HG02571 (cell line): ENCODE measurements around the gene XPNPEP1.

Experiments used
- ATAC-seq: cut with Tn5 transposase; IDR thresholded peaks from one replicate; pipeline ENCODE4 v1.9.1; 2021; ENCODE audit warnings: mild to moderate bottlenecking, moderate library complexity; ENCODE audit not compliant: unreplicated experiment

The XPNPEP1 gene

DNA sequence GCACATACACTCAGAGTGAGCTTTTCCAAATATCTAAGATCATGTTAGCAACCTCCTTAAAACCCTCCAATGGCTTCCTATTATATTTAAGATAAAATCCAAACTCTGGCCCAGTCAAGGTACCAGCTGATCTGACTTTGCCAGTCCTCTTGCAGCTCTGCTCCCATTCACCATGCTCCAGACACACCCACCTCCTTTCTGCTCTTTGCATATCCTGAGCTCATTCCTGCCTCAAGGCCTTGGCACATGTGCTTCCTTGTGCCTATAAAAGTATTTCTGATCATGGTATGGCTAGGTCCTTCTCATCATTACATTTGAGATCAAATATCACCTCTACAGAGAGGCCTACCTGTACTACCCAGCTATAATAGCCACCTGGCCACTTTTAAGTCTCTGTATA lies 27.5 kb downstream of the XPNPEP1 start:
- ATAC-seq: no peak

DNA sequence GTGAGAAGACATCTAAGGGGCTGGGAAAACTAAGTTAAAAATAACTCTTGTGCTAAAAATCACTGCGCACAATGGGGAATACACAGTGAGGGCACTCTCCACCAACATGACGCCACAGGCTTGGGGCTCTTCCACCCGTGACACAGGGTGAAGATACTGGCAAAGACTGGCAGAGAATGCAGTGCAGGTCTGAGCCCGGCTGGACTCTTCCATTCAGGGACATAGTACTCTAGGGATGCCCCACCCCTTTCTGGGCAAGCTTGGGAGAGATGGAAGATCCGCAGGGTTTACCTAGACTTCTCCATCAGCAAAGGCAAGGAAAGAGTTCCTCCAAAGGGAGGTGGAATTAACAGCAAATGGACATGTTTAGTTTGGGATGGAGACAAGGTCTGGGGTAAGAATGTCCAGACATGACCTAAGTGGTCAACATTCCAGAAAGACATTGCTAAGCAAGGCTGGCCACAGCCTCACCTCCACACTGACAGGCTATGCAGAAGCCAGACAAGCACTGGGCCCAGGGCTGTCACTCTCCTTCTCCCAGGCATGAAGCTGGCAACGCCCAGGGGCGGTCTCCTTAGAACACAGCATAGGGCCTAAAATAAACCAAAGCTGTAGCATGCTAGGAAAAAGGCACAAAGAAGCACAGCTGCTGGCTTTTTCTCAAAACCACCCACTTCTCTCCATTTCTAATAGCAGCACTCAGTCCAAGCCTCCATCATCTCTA lies 28.1 kb downstream of the XPNPEP1 start:
- ATAC-seq: no peak

DNA sequence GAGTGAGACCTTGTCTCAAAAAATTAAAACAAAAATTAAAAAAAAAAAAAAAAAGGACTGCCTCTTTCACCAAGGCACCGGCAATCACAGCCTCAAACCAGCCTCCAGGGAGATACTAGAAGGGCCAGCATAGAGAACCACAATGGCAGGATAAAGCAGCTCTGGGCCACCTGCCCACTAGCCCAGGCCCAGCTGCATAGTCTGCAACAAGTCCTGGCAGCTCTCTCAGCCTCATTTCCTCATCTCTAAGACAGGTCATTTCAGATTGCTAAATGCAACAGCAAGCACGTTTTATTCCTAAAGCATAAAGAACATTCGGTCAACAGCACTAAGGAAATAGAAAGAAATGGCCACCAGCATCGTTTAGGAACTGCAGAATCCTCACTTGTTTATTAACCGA lies 28.8 kb downstream of the XPNPEP1 start:
- no peak for ATAC-seq

DNA sequence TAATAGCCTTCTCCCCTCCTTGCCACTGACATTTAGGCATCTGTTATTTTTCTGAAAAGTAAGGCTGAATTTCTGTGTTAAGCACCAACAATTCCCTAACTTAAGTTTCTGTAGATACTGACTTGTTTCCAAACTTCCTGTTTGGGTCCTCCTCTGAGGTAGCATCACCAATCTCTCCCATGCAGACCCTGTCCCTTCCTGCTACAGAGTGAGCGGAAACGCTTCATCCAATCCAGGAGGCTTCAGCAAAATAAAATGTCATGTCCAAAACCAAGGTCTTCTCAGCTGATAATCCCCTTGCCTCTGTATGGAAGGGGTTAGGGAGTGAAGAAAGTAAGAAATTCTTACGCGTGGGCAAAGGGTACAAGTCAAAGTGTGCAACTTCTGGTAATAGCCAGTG lies 29.9 kb downstream of the XPNPEP1 start:
- ATAC-seq: no peak

DNA sequence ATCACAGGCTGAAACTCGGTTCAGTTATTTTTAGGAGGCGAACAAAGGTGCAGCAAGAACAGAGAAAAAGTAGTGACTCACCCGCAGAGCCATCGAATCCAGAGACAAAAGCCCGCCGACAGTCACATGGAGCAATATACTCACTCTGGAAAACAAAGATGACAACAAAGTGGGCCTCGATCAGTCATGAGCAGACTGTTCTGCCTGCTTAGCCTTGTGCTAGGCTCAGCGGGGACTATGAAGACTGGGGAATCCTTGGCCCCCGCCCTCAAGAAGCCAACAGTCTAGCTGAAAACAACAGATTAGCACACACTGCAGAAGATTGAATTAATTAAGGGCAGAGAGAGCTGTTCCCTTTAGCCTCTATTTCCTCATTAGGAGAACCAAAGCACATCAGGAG lies 30.4 kb downstream of the XPNPEP1 start:
- ATAC-seq: no peak

DNA sequence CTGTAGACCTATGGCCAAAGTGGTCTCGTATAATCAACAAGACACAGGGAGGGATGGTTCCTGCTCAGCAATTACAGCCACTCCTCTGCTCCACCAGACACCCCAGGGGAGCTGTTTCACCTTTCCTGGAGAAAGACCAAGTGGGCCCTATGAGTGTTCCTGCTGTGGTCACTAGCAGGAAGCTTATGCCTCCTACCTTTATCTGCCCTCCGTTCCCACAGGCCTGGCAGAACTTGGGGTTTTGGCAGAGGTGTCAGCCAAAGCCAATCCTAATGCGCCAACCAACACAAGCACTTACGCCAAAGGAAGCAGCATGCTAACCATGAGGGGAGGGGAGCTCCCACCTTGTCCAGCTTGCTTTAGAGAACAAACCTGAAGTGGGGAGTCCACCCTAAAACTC lies 31.2 kb downstream of the XPNPEP1 start:
- ATAC-seq: no peak

DNA sequence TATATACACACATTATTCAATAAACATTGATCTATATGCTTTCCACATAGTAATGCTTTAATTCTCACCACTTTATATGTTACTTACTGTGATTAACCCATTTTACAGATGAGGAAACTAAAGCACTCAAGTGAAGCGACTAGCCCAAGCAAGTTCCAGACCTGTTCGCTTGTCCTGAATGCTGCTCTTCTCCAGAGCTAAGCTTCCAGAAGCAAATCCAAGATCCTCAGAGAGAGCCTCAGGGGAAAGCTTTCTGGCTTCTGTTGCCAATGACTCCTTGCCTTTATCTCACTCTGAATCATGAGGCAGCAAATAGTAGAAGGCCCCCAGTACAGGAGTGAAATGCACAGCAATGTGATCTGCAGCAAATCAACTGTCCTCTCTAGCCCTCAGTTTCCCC lies 32.2 kb downstream of the XPNPEP1 start:
- ATAC-seq: no peak

DNA sequence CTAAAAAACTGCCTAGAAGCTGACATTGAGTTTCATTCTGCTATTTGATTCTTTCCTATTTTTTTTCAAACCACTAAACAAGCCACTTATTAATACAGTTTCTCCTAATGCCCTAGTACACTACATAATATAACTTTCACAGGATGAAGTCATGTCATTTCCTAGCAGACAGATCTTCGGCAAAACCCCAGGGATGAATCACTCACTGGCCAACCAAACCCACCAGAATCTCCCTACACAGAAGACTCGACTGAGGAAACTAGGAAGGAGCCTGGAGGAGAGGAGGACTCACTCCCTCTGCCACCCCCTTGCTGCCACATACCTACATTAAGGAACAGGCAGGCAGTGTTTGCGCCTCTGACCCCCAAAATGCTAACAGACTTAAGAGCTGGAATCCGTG lies 33.4 kb downstream of the XPNPEP1 start:
- no peak for ATAC-seq

DNA sequence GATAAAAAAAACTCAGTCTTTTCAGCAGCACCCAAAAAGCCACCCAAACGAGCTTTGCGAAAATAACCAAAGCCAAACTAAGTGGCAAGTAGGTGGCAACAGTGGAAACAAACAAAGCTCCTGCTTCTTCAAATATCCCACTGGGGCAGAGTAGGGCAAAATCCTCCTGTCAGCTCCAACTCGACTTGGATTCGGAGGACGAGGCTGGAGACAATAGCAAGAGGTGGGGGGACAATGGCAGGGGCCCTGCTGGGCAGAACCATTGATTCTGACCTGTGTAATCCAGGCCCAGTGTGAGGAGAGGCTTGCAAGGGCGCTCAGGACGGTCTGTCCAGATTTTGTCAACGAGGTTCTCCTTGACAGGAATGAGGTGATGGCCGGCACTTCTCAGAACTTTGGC lies 35.5 kb downstream of the XPNPEP1 start:
- no peak for ATAC-seq

DNA sequence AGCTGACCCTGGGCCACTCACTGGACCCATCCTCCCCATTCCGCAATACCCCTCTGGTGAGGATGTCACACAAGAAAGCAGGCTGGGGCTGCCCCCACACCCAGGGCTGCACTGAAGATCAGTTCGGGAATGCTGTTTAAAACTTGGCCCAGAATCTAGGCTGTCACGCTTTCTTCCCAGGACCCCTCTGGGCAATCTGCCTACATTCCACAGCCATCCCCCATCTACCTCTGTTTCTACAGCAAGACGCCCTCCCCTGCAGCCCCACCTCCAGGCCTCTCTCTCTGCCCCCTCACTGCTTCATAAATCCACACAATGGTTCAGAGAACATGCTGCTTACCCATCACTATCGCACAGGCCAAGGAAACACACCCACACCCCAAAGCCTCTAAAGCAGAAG lies 36.1 kb downstream of the XPNPEP1 start:
- no peak for ATAC-seq

DNA sequence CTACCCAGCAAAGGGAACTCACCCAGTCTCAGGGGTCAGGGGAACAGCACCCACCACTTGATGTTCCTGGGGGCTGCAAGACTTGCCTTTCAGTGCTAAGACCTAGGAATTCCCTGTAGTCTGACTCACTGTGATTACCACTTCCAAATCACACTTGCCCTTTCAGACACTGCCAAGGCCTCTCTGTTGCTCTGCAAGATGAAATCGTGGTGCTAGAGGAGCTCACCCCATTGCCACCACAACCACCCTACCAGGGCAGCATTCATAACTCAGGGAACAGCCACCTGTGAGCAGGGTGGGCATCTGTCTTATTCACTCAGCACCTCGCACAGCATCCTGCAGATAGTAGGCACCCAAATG lies 36.5 kb downstream of the XPNPEP1 start:
- no peak for ATAC-seq

DNA sequence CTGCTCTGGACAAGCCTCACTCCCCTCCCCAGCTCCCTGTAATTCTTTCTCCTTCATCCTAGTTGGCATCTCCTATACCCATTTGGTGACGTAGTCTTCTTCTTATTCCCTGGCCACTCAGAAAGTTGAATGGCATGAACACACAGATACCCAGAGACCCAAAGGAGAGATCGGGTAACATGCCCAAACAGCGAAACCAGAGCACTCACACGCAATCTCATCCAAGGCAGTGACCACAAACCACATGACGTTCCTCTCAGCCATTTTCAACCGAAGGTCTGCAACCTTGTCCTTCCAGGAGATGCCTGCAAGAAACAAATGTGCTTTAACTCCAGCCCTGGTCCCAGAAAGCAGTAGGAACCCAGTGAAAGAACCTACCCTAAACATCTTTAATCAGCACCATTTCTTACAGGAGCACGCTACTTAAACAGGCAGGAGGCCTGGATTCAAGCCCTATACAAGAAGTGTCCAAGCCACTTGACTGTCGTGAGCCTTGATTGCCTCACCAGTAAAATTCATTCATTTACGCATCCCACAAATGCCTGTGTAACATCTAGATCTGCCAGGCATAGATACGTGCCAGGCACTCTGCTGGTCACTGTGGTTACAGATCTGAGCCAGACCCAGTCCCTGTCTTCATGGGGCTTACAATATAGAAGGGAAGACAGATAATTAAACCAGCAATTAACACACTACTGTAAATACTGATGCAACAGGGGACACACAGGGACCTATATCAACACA lies 37.1 kb downstream of the XPNPEP1 start:
- no peak for ATAC-seq

DNA sequence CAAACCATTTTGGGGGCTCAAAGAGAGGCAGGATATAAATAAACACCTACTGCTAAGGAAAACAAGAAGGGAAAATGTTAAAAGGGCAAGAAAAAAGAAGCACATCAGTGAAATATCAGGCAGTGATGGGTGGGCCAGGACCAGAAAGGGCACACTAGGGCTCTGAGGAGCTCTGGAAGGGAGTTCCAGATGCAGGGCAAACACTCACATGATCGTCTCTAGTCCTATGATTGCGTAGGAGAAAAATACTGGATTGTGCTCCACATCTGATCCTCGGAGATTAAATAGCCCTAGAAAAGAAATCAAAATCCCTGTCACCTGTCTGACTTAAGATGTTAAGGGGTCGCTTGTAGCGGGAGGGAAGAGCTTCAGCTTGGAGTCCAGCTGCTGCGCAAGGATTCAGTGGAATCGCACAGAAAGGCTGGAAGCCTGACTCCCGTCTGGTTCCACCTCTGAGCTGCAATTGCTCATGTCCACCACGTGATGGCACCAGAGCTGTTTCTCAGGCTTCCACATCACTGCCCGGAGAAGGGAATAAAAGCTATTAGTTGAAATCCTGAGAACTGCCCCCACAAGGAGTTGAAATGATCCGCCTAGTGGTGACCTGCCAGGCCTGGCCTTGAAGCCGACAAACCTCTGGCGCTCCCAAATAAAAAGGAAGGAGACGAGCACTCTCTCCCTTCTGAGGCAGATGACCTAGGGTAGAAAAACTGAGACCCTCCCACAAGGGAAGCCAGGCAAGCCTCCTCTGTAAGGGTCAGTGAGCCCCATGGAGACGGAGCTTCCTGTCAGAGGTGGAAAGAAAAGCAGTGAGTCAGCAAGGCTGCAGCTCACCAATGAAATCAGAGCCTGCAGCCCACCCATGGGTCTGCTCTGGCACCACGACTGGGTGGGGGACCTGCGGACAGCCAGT lies 39.2 kb downstream of the XPNPEP1 start:
- peak; percentile 65 for ATAC-seq

DNA sequence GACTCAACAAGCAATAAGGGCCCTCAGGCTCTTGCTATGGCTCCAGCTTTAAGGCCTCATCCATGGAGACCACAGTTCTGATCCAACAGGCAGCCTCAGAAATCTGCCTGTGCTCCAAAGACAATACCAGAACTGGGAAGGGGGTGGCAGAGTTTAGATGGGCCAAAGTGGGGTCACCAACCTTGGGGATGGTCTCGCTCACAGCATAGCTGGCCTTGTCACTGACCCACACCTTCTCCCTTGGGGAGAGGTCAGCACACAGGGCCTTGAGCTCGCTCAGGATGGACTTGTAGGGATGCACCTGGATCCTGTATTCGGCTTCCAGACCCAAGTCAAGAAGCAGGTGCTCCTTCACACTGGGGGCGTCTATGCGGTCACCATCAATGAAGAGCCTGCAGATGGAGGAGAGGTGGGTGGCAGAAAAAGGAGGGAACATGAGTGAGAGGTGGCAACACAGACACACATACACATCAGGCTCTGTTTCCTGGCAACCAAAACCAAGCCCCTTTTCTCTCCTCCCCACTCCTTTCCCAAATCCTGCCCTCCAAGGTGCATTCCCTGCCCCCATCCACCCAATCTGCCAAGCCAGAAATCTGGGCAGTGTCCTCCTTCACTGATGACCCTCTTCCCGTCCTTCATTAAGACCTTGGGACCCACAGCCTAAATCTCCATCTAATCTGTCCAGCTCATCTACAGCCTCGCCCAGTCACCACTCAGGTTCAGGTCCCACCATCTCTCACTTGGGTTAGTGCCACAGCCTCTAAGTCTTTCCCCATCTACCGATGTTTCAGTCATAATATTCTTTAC lies 40.9 kb downstream of the XPNPEP1 start:
- no peak for ATAC-seq

DNA sequence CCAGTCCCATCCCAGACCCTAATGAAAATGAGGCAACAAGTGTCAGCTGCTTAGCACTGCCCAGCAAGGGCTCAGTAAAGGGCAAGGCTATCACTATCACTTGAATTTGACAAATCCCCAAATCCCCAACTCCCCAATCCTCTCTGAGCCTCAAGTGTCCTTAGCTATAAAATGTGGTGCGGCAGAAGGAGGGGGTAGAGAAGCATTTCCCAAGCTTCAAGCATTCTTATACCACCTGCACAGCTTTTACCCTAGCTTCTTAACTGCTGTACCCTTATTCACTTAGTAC lies 41.6 kb downstream of the XPNPEP1 start:
- ATAC-seq: no peak

DNA sequence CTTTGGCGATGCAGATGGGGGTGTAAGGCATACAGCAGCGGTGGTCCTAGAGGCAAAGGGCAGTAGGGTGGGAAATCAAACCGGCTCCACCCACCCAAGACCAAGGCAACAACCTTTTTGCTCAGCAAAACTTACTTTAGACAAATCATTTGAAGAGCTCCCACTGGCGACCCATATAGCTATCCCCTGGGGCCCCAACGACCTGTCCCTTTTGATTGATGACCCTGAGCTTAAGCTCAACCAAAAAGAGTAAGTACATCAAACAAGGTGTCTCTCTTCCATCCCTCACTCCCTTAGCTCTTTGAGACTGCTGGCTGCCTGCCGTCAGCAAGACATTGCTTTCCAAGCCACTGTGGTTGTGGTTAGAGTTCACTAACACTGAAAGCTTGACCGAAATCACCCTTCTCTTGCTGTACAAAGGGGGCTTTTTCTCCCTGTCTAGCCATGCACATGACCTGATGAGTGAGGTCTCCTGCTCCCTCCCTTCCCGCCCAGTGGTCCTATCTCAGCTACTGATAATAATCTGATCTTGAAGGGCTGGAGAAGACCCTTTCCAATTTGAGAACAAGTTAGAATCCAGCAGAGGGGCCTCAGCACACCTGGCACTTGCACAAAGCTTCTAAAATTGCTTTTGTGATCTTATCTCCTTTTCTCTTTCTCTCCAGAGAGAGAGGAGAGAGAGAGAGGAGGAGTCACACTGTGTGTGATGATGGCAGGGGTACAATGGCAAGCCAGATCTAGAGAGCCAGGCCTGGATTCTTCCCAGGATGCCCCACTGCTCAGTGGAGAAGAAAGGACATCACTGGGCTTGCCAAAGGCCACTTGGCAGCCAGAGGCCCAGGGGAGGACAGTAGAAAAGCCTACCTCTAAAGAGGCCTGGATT lies 42.2 kb downstream of the XPNPEP1 start:
- peak; percentile 59 for ATAC-seq

DNA sequence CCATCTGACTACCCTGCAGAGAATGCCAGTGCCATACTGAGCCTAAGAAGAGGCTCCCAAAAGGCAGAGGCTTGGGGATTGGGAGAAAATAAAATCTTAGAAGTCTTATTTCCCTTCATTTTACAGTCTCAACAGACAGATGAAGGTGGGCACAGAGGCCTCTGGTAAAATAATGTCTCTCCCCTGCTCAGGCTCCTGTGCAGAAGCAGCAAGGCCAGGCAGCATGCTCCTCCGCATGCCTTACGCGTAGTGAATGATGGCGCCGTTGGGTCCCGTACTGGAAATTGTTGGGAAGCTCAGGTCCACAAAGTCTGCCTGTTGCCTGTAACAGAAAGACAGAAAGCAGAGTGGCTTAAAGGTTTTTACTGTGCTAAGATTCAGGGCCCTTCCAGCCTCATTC lies 45.8 kb downstream of the XPNPEP1 start:
- ATAC-seq: no peak

DNA sequence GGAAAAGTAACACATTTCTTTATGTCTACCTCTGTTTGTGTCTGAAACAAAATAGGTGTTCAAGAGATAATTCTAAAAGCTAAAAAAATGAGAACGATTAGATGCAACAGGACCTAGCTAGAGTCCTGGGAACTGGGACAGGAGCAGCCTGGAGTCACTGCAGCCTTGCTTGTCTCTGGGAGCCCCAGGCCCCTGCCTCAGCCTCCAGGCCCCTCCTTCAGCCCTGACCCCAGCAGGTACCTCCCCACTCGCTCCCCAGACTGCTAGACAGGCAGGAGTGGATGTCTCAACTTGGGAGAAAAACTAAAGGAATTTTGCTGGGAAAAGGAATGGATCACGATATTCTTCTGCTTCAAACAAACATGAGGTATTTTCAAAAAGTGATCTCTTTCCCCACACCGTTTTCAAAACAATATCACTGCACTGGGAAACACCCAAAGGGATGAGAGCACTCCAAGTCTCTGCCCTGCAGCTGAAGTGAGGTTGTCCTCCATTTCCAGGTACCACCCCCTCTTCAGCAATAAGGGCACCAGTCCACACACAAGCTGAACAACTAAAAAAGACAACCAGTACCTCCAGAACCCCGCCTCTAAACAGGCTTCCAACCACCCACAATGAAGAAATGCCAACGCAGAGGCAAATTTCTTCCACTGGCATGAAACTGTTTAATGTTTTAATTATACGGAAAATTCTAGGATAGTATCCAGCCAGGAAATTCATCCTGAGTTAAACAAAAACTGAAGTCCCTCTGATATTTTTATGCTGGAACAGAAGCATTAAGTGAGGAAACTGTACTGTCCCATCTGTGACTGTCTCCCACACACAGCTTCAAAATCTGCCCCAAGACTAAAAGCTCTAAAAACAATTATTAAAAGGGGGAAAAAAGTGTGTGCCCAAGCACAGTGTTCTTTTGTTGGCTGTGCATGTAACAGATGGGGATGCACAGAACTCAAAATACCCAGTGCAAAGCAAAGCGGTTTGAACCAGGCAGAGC lies 47.2 kb downstream of the XPNPEP1 start:
- ATAC-seq: no peak

DNA sequence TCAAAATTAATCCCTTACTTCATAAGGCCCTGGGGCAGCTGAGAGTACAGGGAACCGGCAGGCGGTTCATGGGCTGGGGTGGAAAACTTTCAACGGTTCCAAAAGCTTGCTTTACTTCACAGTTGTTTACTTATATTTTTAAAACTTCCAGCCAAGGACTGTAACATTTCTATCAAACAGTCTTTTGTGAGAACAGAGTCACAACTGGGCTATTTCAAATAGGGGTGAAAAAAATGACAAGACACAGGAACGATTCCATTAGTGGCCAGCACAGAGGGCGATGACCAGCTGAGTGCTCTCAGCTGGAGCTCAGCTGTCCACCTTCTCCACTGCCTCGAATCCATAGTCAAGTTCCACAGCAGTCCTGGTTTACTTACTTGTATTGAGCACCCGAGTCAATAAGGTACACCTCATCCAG lies 48.2 kb downstream of the XPNPEP1 start:
- no peak for ATAC-seq
